Measurements from ENCODE around the gene PLG.
A peak's percentile ranks its signal among the peaks of the same experiment; 100 is the strongest.
"Not testable (repeated sequence)": the region's sequence is repeated elsewhere in the genome, so short reads cannot be mapped to it uniquely, and the experiment has no call there.

The PLG gene

GRCh38 chr6:160701918-160702680, at the start of gene PLG:
TSS of gene PLG (plus strand) at chr6:160702244. CDS start at chr6:160702305, 61 bp downstream.
- not testable (repeated sequence) for H3K27ac ChIP-seq

GRCh38 chr6:160659562-160659961, 42.5 kb upstream of the PLG start:
- no peak overlapping the region for H3K27ac ChIP-seq
- no peak for TF ChIP-seq CTCF (conservative IDR thresholded peaks at IDR 0.05)

GRCh38 chr6:160661216-160661615, 40.8 kb upstream of the PLG start:
- no peak overlapping the region; the same call in 1 of the 2 replicates for H3K27ac ChIP-seq
- no peak for TF ChIP-seq CTCF (conservative IDR thresholded peaks at IDR 0.05)

GRCh38 chr6:160662429-160662828, 39.6 kb upstream of the PLG start:
- H3K27ac ChIP-seq, result no peak overlapping the region
- no peak for TF ChIP-seq CTCF (conservative IDR thresholded peaks at IDR 0.05)

- H3K27ac ChIP-seq, result no peak overlapping the region
- no peak for TF ChIP-seq CTCF (conservative IDR thresholded peaks at IDR 0.05)
These were observed 39.2 kb upstream of the PLG start for GRCh38 chr6:160662842-160663241.

- not testable (repeated sequence) for H3K27ac ChIP-seq
These were observed 37.8 kb upstream of the PLG start, which contains the start of gene LPA for GRCh38 chr6:160664198-160664597. TSS of gene LPA (minus strand) at chr6:160664275. CDS start at chr6:160664214, 61 bp downstream.

GRCh38 chr6:160667639-160668481, 34.2 kb upstream of the PLG start:
- peak; percentile 81 for TF ChIP-seq CTCF (conservative IDR thresholded peaks at IDR 0.05)
- no peak overlapping the region for H3K27ac ChIP-seq

GRCh38 chr6:160668589-160668988, 33.5 kb upstream of the PLG start:
- H3K27ac ChIP-seq, result no peak overlapping the region
- no peak for TF ChIP-seq CTCF (conservative IDR thresholded peaks at IDR 0.05)

- not testable (repeated sequence) for H3K27ac ChIP-seq
These were observed 25.6 kb upstream of the PLG start for GRCh38 chr6:160676418-160676817.
